ENCODE measurements around the gene SLC35D2. TPM values are rescaled to one million over a fixed set of nuclear protein-coding genes. Genes with fewer than 3 reads are reported as not detected.
A peak's percentile ranks its signal among the peaks of the same experiment; 100 is the strongest.

The SLC35D2 gene
- total and polyA plus RNA-seq, 2 donors (not counting 1 experiment from before 2014, with no cell fraction given), result 27.2 to 34.7 TPM

DNA sequence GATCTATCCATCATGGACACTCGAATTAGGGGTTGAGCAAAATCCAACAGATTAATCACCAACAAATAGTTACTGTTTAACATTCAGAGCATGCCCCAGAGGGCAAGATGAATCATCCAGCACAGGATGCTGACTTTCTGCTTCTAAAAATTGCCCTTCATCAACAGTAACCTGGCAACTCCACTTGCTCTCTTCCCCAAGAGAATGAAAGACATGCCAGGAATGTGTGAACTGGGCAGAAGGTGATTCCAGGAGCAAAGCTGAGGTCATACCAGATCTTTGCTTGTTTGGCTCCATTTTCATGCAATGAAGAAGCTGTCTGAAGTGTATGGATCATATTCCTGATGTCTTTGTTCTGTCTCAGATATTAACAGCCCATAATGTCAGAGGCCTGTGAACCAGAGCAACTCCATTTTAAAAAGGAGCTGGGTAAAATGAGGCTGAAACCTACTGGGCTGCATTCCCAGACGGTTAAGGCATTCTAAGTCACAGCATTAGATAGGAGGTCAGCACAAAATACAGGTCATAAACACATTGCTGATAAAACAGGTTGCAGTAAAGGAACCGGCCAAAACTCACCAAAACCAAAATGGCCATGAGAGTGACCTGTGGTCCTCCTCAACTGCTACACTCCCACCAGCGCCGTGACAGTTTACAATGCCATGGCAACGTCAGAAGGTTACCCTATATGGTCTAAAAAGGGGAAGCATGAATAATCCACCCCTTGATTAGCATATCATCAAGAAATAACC, 37.1 kb upstream of the SLC35D2 start:
- peak overlapping the region; percentile 38 for H3K4me2 ChIP-seq (ENCODE audit: extremely low read depth, insufficient read depth, low read length)
- H3K27me3 ChIP-seq (ENCODE audit: control insufficient read depth, insufficient read depth, low read length), result no peaks in the 10 kb centered on the region
- DNase-seq (ENCODE audit: low read depth in 2 of 2), result peak; percentile 84 to 97
- H3K9ac ChIP-seq (ENCODE audit: insufficient read depth, low read length), result no peak overlapping the region
- no peaks in the 10 kb centered on the region for H3K9me3 ChIP-seq (ENCODE audit: control insufficient read depth, insufficient read depth, low read depth, low read length)
- TF ChIP-seq EZH2 (IDR thresholded peaks at IDR 0.05; ENCODE audit: low read length, missing control alignments), result no peak
- no peak for TF ChIP-seq CTCF (conservative IDR thresholded peaks at IDR 0.05 in 1 of 2, IDR thresholded peaks at IDR 0.05 in 1 of 2; ENCODE audit: low read depth in 1 of 2, low read length in 2 of 2)
- H3K36me3 ChIP-seq (ENCODE audit: control insufficient read depth, insufficient read depth, low read length), result no peaks in the 10 kb centered on the region
- H2AFZ ChIP-seq (ENCODE audit: low read length), result no peak overlapping the region
- peaks cover 11% of the 10 kb centered on the region for H3K4me1 ChIP-seq (ENCODE audit: control insufficient read depth, extremely low read depth, insufficient read depth, low read length)
- no peak overlapping the region for H3K4me3 ChIP-seq (replicated peaks in 1 of 4; ENCODE audit: control extremely low read depth in 1 of 4, insufficient read depth in 1 of 4, low read depth in 3 of 4, low read length in 4 of 4)
- H3K79me2 ChIP-seq (ENCODE audit: control insufficient read depth, insufficient read depth, low read length), result peaks cover 16% of the 10 kb centered on the region
- H4K20me1 ChIP-seq (ENCODE audit: control insufficient read depth, extremely low read depth, insufficient read depth, low read length), result no peaks in the 10 kb centered on the region
- peak overlapping the region; percentile 62 for H3K27ac ChIP-seq (ENCODE audit: insufficient read depth, low read length)

DNA sequence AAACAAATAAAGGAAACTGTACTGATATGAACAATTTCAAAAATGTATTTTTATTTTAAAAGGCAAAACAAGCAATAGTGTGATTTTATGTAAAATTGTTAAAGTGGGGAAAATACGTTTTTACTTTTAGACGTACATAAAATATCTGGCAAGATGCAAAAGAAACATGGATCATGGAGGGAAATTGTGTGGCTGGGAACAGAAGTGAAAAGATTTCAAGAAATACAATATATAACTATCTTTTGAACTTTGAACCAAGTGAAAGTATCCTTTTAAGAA, 36.1 kb upstream of the SLC35D2 start:
- Histone ChIP-seq H3K4me2 (ENCODE audit: extremely low read depth, insufficient read depth, low read length) (peak overlapping the region; percentile 38), H4K20me1 (ENCODE audit: control insufficient read depth, extremely low read depth, insufficient read depth, low read length) (no peaks in the 10 kb centered on the region), H3K27ac (ENCODE audit: insufficient read depth, low read length) (peak overlapping the region; percentile 85), H3K4me1 (ENCODE audit: control insufficient read depth, extremely low read depth, insufficient read depth, low read length) (peaks cover 11% of the 10 kb centered on the region), H3K36me3 (ENCODE audit: control insufficient read depth, insufficient read depth, low read length) (no peaks in the 10 kb centered on the region), H3K27me3 (ENCODE audit: control insufficient read depth, insufficient read depth, low read length) (no peaks in the 10 kb centered on the region), H3K79me2 (ENCODE audit: control insufficient read depth, insufficient read depth, low read length) (peaks cover 21% of the 10 kb centered on the region), H2AFZ (ENCODE audit: low read length) (no peak overlapping the region), H3K9me3 (ENCODE audit: control insufficient read depth, insufficient read depth, low read depth, low read length) (no peaks in the 10 kb centered on the region), H3K9ac (ENCODE audit: insufficient read depth, low read length) (no peak overlapping the region), H3K4me3 (replicated peaks in 1 of 4; ENCODE audit: control extremely low read depth in 1 of 4, insufficient read depth in 1 of 4, low read depth in 3 of 4, low read length in 4 of 4) (peak overlapping the region; percentile 56 to 90 (median 71))
- DNase-seq (ENCODE audit: low read depth in 2 of 2), result peak in 1 of 2 donors; percentile 5
- TF ChIP-seq CTCF (conservative IDR thresholded peaks at IDR 0.05 in 1 of 2, IDR thresholded peaks at IDR 0.05 in 1 of 2; ENCODE audit: low read depth in 1 of 2, low read length in 2 of 2) (no peak), EZH2 (IDR thresholded peaks at IDR 0.05; ENCODE audit: low read length, missing control alignments) (no peak)

DNA sequence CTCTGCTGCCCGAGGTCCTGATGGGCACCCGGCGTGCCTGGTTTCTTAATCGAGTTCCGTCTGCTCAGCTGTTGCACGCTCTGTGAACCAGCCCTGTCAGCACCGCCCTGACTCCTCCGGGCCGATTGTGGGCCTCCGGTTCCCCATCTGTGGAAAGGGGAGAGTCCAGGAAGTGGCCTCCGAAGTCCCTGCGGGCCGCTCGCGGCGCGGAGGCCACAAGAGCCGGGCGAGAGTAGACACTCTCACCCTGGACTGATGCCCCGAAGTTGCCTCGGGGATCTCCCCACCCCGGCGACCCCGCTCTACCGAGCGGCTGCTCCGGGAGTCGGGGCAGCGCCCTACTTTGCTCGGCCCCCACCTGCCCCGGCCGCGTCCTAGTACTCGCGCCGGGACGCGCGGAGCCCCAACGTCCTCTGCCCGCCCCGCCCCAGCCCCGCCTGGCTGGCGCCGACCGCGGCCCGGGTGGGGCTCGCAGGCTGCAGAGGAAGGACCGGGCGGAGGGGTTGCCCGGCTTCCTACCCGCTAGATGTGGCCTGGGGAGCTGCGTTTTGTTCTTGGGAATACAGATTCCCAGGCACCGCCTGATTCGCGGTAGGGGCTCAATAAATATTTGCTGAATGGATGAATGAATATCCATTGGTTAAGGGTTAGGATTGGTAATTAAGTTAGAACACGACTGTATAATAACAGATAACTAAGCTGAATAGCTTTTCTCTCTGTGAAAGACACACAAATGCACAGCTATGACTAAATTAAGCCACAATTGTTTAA, 35.6 kb upstream of the SLC35D2 start:
- Histone ChIP-seq H3K36me3 (ENCODE audit: control insufficient read depth, insufficient read depth, low read length) (no peaks in the 10 kb centered on the region), H3K27me3 (ENCODE audit: control insufficient read depth, insufficient read depth, low read length) (no peaks in the 10 kb centered on the region), H3K4me1 (ENCODE audit: control insufficient read depth, extremely low read depth, insufficient read depth, low read length) (peaks cover 11% of the 10 kb centered on the region), H3K79me2 (ENCODE audit: control insufficient read depth, insufficient read depth, low read length) (peaks cover 23% of the 10 kb centered on the region), H3K4me2 (ENCODE audit: extremely low read depth, insufficient read depth, low read length) (peak overlapping the region; percentile 38), H2AFZ (ENCODE audit: low read length) (peak overlapping the region; percentile 31), H3K4me3 (replicated peaks in 1 of 4; ENCODE audit: control extremely low read depth in 1 of 4, insufficient read depth in 1 of 4, low read depth in 3 of 4, low read length in 4 of 4) (peak overlapping the region; percentile 61 to 90 (median 78)), H4K20me1 (ENCODE audit: control insufficient read depth, extremely low read depth, insufficient read depth, low read length) (no peaks in the 10 kb centered on the region), H3K27ac (ENCODE audit: insufficient read depth, low read length) (peak overlapping the region; percentile 85), H3K9ac (ENCODE audit: insufficient read depth, low read length) (peak overlapping the region; percentile 78), H3K9me3 (ENCODE audit: control insufficient read depth, insufficient read depth, low read depth, low read length) (no peaks in the 10 kb centered on the region)
- TF ChIP-seq CTCF (conservative IDR thresholded peaks at IDR 0.05 in 1 of 2, IDR thresholded peaks at IDR 0.05 in 1 of 2; ENCODE audit: low read depth in 1 of 2, low read length in 2 of 2) (no peak), EZH2 (IDR thresholded peaks at IDR 0.05; ENCODE audit: low read length, missing control alignments) (no peak)
- peak; percentile 35 to 40 for DNase-seq (ENCODE audit: low read depth in 2 of 2)
